ENCODE measurements around the gene FIGN.

- TF ChIP-seq EZH2 (IDR thresholded peaks at IDR 0.05; ENCODE audit: low read length, unreplicated experiment) = no peak
- TF ChIP-seq, protein P1, sequence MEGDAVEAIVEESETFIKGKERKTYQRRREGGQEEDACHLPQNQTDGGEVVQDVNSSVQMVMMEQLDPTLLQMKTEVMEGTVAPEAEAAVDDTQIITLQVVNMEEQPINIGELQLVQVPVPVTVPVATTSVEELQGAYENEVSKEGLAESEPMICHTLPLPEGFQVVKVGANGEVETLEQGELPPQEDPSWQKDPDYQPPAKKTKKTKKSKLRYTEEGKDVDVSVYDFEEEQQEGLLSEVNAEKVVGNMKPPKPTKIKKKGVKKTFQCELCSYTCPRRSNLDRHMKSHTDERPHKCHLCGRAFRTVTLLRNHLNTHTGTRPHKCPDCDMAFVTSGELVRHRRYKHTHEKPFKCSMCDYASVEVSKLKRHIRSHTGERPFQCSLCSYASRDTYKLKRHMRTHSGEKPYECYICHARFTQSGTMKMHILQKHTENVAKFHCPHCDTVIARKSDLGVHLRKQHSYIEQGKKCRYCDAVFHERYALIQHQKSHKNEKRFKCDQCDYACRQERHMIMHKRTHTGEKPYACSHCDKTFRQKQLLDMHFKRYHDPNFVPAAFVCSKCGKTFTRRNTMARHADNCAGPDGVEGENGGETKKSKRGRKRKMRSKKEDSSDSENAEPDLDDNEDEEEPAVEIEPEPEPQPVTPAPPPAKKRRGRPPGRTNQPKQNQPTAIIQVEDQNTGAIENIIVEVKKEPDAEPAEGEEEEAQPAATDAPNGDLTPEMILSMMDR (conservative IDR thresholded peaks at IDR 0.05; ENCODE audit: low read depth, low read length) = no peak
Measured at GRCh38 chr2:163711258-163711657, 24.6 kb downstream of the FIGN start.
